LNCaP clone FGC (cell line): Measurements from ENCODE around the gene FGR.
"Not testable (repeated sequence)": the region's sequence is repeated elsewhere in the genome, so short reads cannot be mapped to it uniquely, and the experiment has no call there.

Source experiments
- DNase-seq: peaks from one replicate; pipeline ENCODE4 v3.0.0-alpha.2; 2011; ENCODE audit warnings: low read depth
- H3K4me3 ChIP-seq: 2 replicates; pipeline ENCODE4 v1.5.1; 2011; ENCODE audit warnings: mild to moderate bottlenecking, low read depth, low read length, control low read depth
- CTCF ChIP-seq: IDR thresholded peaks from 2 replicates; pipeline ENCODE4 v1.5.1; 2012; ENCODE audit warnings: mild to moderate bottlenecking; ENCODE audit not compliant: control insufficient read depth, insufficient read depth; ENCODE audit errors: extremely low read depth

The FGR gene

GRCh38 chr1:27634985-27635367 is at the start of gene FGR:
TSS of gene FGR (minus strand) at chr1:27635185. CDS start at chr1:27623916, 11,269 bp downstream.
- no peak within 1 kb of the TSS for H3K4me3 ChIP-seq

GRCh38 chr1:27684176-27684575 is 49.2 kb upstream of the FGR start:
- no peak for TF ChIP-seq CTCF
- DNase-seq = no peak
- no peak overlapping the region for H3K4me3 ChIP-seq

More at GRCh38 chr1:27634985-27635367, at the start of gene FGR:
- no peak for TF ChIP-seq CTCF
- no peak for DNase-seq

GRCh38 chr1:27682351-27682944 is 47.5 kb upstream of the FGR start:
- no peak for DNase-seq
- TF ChIP-seq CTCF = no peak
- no peak overlapping the region for H3K4me3 ChIP-seq

DNA sequence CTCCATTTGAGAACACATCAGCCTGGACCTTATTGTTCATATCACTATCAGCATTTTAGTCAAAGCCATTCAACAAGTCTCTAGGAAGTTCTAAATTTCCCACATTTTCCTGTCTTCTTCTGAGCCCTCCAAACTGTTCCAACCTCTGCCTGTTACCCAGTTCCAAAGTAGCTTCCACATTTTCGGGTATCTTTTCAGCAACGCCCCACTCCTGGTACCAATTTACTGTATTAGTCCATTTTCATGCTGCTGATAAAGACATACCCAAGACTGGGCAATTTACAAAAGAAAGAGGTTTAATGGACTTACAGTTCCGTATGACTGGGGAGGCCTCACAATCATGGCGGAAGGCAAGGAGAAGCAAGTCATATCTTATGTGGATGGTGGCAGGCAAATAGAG is 46.6 kb upstream of the FGR start:
- DNase-seq, H3K4me3 ChIP-seq: not testable (repeated sequence)

DNA sequence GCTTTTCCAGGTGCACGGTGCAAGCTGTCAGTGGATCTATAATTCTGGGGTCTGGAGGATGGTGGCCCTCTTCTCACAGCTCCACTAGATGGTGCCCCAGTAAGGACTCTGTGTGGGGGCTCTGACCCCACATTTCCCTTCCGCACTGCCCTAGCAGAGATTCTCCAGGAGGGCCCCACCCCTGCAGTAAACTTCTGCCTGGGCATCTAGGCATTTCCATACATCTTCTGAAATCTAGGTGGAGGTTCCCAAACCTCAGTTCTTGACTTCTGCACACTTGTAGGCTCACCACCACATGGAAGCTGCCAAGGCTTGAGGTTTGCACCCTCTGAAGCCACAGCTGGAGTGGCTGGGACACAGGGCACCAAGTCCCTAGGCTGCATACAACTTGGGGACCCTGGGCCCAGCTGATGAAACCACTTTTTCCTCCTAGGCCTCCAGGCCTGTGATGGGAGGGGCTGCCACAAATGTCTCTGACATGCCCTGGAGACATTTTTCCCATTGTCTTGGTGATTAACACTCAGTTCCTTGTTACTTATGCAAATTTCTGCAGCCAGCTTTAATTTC is 45.3 kb upstream of the FGR start:
- not testable (repeated sequence) for DNase-seq

DNA sequence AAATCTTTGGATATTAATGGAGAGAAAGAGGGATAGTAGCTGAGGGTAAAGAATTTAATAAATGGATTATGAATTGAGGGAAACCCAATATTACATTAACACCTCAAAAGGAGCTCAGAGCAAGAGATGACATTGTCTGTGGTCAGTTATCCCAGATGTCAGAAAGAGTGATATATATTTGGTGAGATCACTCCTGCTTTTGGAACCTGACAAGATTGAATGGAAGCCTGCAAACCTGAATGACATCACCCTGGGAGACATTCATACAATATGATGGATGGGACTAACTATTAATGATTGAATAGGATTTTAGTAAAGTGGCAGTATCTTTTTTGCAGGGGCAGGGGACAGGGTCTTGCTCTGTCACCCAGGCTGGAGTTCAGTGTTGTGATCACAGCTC is 43.8 kb upstream of the FGR start:
- H3K4me3 ChIP-seq = no peak overlapping the region
- no peak for TF ChIP-seq CTCF
- DNase-seq = no peak

More for the DNA sequence above, 45.3 kb upstream of the FGR start:
- H3K4me3 ChIP-seq = not testable (repeated sequence)

DNA sequence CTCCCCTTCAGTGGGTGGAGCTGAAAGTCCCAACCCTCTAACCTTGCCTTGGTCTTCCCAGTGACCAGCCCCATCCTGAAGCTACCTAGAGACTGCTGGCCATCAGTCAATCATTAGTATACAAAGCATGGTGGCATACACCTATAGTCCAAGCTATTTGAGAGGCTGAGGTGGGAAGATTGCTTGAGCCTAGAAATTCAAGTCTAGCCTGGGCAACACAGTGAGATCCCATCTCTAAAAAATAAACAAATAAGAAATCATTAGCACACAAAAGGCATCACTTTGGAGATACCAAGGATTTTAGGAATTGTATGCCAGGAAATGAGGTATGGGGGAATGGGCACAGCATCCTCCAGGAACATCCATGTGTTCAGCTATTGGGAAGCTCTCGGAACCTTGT is 41.4 kb upstream of the FGR start:
- no peak overlapping the region for H3K4me3 ChIP-seq
- TF ChIP-seq CTCF = no peak
- DNase-seq = no peak

DNA sequence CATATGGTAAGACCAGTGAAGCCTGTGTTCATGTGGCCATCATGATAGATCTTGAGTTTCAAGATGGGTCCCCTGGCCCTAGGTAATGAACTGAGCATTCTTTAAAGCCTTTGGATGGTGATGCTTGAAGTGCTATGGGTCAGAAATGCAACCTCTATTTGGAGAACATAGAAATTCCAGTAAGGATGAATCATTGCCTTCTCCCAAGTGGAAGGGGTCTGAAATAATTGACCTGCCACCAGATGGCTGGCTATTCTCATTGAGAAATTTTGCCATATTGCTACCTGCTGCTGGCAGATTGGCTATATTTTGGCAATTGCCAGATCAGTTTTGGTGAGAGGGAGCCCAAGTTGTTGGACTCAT is 37.7 kb upstream of the FGR start:
- no peak for DNase-seq
- no peak for TF ChIP-seq CTCF
- peak overlapping the region; percentile 38 for H3K4me3 ChIP-seq
